Left renal cortex interstitium (tissue), 4 donors: ENCODE measurements around the gene SH2D4B. TPM values are rescaled to one million over a fixed set of nuclear protein-coding genes. Genes with fewer than 3 reads are reported as not detected.
"Not testable (repeated sequence)": the region's sequence is repeated elsewhere in the genome, so short reads cannot be mapped to it uniquely, and the experiment has no call there.

Experiments used
- DNase-seq, 4 donors: peaks; one replicate each; pipeline ENCODE4 v3.0.0-alpha.2; 2013; ENCODE audit warnings: low read depth in 4 of 4, low spot score in 2 of 4, missing footprints in 1 of 4
- polyA plus RNA-seq, 4 donors: library from polyadenylated mRNA; unstranded; fragments of 120-200 nt; gene quantifications; one replicate each; pipeline ENCODE4 v1.2.1, GENCODE V29; 2013; ENCODE audit not compliant: insufficient read length in 4 of 4

Gene SH2D4B
- polyA plus RNA-seq, 4 donors: 0.08 to 0.14 (median 0.11) TPM

- DNase-seq: no peak
These were observed 4.4 kb downstream of the SH2D4B start for GRCh38 chr10:80542053-80542452.

GRCh38 chr10:80542652-80543318 lies 5.1 kb downstream of the SH2D4B start:
- no peak for DNase-seq

DNA sequence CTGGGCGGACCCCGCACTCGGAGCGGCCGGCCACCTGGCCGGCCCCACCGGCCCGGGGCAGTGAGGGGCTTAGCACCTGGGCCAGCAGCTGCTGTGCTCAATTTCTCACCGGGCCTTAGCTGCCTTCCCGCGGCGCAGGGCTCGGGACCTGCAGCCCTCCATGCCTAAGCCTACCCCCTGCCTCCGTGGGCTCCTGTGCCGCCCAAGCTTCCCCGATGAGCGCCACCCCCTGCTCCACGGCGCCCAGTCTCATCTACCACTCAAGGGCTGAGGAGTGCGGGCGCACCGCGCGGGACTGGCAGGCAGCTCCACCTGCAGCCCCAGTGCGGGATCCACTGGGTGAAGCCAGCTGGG lies 5.6 kb downstream of the SH2D4B start:
- DNase-seq: not testable (repeated sequence)

- no peak for DNase-seq
These were observed 6.7 kb downstream of the SH2D4B start for GRCh38 chr10:80544316-80544953.

DNA sequence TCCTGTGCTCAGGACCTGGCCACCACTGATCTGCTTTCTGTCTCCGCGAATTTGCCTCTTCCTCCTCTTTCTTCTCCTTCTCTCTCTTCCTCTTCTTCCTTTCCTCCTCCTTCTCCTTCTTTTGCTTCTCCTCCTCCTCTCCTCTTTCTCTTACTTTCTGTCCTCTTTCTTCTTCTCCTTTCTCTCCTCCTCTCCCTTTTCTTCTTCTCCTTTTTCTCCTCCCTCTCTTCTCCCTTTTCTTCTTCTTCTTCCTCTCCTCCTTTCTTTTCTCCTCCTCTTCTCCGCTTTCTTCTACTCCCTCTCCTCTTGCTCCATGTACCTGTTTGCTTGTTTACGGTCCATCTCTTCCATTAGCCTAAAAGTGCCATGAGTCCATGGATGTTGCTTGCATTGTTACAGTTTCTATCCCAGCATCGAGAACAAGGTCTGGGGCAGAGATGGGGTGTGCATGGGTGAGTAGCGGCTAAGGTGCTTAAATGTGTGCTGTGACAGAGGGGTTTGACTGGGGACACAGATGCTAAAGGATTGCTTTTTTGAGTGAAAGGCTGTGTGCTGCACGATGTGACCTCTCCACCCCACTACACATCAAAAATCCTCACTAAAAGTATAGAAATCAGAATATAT lies 7.7 kb downstream of the SH2D4B start:
- DNase-seq: no peak

- no peak for DNase-seq
These were observed 14.5 kb downstream of the SH2D4B start for GRCh38 chr10:80552151-80552646.

DNA sequence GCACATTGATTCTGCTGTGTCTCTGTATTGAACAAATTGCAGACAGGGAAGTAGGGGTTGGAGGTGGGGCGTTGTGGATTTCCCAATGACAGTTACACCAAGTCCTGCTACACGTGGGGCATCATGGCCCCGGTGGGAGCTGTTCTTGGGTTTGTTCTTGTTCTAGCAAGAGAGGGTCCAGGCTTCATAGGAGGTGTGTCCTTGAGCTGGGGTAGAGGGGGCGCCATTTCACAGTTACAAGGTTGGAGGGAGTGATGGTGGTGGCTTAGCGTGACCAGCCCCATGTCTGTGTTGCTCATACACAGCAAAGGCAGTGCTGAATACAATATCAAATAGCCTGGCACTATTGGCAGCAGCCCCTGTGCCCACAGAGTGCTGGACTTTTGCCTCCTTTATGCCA lies 15.7 kb downstream of the SH2D4B start:
- no peak for DNase-seq

DNA sequence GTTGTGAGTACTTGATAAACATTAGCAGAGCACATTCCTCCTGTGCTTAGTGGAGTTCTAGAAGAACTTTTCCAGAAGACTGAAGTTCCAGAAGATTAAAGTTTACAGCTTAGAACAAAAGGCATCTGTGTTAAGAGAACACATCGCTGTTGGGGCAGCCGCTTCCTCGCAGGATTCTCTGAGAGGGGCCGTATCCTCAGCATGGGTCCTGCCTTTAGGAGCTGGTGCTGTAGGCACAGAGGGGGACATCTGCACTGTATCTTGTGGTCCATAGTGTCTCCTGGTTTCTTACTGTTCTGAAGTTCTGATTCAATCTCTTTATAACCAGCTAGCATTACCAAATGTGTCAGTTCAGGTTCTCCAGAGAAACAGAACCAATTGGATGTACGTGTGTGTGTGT lies 16.3 kb downstream of the SH2D4B start:
- no peak for DNase-seq

GRCh38 chr10:80555415-80555814 lies 17.7 kb downstream of the SH2D4B start:
- no peak for DNase-seq

- no peak for DNase-seq
These were observed 24.2 kb downstream of the SH2D4B start for GRCh38 chr10:80561950-80562349.

DNA sequence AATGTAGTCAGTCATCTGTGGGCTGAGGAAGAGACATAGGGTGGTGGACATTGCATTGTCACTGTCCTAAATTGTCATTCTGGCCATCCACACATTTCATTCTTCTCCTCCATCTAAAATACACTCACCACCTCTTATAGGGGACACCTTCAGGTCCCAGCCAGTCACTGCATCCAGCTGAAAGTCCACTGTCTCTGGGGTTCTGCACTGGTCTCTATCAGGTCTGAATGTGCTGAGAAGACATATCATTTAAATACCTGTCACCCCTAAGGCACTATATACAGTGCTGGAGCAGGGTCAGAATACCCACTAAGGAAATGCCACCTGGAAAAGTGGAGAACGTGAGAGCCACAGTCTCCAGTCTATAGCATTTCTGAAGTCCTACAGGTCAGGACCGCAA lies 29.6 kb downstream of the SH2D4B start:
- no peak for DNase-seq

DNA sequence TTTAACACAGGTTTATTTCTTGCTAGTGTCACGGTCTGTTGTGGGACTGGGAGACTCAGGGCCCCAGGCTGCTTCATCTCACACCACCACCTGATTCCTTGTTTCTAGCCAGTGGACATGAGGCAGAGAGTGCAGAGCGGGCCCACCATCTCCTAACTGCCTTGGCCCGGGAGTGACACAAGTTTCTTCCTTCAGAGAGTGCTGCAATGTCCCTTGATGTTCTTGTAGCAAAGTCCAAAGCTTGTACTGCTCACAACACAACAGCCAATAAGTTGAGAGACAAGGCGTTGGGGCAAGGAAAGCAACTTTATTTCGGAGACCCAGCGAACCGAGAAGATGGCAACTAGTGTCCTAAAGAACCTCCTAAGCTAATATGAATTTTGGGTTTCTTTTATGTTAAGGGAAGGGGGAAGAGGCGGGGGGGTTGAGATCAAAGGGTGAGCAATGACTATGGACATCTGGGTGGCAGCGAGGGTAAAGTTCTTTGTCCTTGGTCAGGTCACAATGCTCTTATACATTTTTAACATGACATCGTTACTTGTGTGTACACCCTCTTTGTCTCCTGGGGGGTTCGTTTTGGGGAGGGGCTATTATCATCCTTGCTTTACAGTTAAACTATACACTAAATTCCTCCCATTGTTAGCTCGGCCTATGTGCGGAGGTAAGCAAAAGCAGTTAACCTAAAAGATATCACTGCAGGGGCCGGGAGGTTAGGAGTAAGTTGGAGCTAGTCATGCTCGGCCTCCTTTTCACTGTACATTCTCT lies 31.6 kb downstream of the SH2D4B start:
- no peak for DNase-seq

- DNase-seq: no peak
These were observed 33.6 kb downstream of the SH2D4B start for GRCh38 chr10:80571352-80571751.

DNA sequence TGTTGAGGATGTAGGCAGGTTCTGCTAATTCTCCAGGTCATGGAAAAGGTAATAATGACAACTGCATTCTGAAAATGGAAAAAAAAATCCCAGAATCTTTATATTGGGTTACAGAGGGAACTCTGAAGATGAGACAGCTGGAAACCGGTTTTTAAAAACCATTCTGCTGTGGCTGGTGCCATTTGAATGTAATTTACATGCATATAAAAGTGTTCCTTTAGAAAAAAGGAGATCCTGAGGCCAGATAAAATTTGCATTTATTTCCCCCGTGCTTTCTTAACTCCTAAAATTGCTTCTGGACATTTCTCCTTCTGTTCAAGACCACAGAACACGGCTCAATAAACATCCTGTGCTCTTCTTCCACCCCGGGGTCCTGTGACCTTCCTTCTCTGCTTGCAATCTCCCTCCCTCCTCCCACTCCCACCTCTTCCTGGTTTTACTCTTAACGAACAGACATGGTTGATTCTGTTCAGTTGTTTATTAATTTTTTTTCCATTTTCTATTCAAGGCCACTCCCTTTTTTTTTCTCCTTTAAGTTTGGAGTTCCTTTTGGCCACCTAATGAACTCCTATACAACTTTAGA lies 41.6 kb downstream of the SH2D4B start:
- no peak for DNase-seq

- DNase-seq: no peak
These were observed 42.3 kb downstream of the SH2D4B start for GRCh38 chr10:80579849-80580637.

- no peak for DNase-seq
These were observed 43.2 kb downstream of the SH2D4B start for GRCh38 chr10:80580638-80581468.

- no peak for DNase-seq
These were observed 43.8 kb downstream of the SH2D4B start for GRCh38 chr10:80581469-80581835.

GRCh38 chr10:80582286-80582960 lies 44.7 kb downstream of the SH2D4B start:
- no peak for DNase-seq

DNA sequence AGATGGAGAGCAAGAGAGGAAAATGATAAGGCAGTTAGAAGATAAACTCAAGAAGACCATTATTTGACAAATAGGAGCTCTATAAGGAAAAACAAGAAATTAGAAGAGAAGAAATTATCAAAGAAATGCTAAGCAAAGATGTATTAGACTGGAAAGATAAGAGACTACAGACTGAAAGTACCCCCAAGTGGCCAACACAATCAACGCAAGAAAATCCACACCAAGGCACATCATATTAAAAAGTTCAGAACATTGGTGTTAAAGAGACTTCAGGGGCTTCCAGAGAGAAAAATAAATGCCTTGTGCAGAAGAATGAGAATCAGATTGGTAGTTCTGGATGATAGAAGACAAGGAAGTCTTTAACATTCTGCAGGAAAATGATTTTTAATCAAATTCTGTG lies 46.0 kb downstream of the SH2D4B start:
- DNase-seq: no peak
